Peyer's patch (tissue), 4 donors: ENCODE measurements around the gene TAAR5.

Experiments used
- CTCF ChIP-seq, 6 experiments: fragments of 450-650 bp in 4 of 6; fragments of 200-600 bp in 2 of 6; sonication (generic) in 1 of 6; IDR thresholded peaks; one replicate each; pipeline ENCODE4 v1.5.1; 2017 to 2019; ENCODE audit warnings: antibody characterized with exemption in 6 of 6, mild to moderate bottlenecking in 3 of 6, moderate library complexity in 1 of 6
- POLR2A ChIP-seq, 2 donors: fragments of 450-650 bp; IDR thresholded peaks; one replicate each; pipeline ENCODE4 v1.5.1; 2017; ENCODE audit warnings: antibody characterized with exemption in 2 of 2, mild to moderate bottlenecking in 2 of 2, moderate library complexity in 2 of 2

- TF ChIP-seq CTCF (IDR thresholded peaks at IDR 0.05) (no peak), POLR2A (IDR thresholded peaks at IDR 0.05) (no peak)
These were observed 23.0 kb upstream of the TAAR5 start for GRCh38 chr6:132612449-132613108.
